ENCODE data around the gene HRH3. TPM values are rescaled to one million over a fixed set of nuclear protein-coding genes. Genes with fewer than 3 reads are reported as not detected.

The HRH3 gene
- polyA plus RNA-seq, 10 donors: 0.32 to 2.2 (median 0.91) TPM; not detected in 1

DNA sequence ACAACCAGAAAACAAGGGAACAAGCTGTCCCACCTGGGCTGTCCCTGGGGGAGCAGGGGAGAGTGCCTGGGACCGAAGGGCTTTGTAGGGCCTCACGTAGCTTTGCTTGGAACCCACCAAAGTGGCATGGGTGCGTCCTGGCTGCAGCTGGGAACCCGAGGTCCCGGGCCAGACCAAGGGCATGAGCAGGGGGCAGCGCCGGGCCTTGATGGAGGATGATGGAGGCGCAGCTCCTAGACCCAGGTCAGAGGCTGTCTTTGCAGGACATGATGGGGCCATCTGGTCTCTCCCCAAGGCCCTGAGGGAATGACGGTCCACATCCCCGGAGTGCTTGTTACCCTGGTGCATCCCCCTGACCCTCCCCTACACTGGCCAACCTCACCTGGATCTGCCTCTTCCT lies 10.6 kb upstream of the HRH3 start:
- DNase-seq: no peak

DNA sequence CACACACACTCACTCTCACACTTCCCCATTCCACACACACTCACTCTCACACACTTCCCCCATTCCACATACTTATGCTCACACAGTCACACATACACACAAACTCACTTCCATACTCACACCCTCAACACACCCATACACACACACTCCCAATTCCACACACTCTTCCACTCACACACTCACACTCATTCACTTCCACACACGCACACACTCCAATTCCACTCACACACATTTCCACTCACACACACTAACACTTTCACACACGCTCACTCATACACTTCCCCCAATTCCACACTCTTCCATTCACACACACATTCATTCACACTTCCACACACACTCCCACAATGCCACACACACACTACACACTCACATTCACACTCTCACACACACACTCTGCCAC lies 10.2 kb upstream of the HRH3 start:
- DNase-seq: no peak

DNA sequence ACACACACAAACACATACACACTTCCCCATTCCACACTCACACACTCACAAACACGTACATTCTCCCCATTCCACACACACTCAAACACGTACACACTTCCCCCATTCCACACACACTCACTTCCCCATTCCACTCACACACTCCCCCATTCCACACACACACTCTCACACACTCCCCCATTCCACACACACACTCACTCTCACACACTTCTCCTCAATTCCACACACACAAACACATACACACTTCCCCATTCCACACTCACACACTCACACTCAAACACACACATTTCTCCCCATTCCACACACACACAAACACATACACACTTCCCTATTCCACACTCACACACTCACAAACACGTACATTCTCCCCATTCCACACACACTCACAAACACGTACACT lies 9.6 kb upstream of the HRH3 start:
- no peak for DNase-seq

DNA sequence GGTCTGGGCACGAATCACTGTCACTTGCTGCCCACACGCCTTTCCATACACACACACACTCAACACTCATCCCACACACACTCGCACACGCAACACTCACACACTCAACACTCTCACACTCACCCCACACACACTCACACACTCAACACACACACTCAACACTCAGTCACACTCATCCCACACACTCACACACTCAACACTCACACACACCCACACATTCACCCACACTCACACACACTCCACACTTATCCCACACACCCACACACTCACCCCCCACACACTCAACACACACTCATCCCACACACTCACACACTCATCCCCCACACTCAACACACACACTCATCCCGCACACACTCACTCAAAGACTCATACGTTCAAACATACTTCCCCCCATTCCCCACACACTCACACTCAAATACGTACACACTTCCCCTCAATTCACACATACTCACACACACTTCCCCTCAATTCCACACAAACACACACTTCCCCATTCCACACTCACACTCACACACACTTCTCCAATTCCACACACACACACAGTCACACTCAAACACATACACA lies 9.0 kb upstream of the HRH3 start:
- DNase-seq: no peak

DNA sequence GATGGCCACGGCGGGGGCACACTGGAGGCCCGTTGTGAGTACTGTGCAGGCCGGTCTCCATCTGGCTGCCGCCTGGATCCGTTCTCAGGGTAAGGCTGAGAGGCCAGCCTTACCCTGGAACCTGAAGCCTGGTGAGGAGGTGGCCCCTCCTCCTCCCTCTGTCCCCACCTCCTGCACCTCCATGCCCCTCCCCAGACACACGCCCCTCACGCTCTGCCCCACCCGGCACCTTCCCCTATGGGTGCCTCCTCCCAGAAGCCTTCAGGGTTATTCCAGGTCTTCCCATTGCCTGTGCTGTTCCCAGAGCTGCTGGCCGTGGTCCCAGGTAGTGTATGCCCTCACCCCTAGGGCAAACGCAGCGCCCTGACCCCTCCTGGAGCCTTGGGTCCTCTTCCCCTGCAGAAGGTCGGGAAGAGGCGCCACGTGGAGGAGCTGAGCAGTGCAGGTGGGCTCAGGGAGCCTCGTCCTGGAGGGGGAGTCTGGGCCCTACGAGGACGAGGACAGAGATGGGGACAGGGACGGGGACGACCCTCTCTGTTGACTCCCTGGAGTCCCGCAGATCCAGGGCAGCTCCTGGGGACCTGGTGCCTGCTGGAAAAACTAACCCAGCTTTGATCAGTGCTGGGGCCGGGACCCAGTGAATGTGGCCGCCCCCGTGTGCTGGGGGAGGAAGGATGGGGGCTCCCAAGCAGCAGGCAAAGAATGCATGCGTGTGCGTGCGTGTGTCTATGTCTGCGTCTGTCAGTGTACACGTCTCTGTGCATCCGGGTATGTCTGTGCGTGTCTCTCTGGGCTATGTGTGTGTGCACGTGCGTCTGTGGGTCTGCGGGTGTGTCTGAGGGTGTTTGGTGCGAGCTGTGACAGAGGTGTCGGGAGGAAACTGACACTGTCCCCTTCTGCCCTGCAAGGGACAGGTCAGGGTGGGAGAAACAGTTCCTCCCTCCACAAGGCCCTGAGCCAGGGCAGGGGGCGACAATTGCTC lies 8.2 kb upstream of the HRH3 start:
- no peak for DNase-seq

DNA sequence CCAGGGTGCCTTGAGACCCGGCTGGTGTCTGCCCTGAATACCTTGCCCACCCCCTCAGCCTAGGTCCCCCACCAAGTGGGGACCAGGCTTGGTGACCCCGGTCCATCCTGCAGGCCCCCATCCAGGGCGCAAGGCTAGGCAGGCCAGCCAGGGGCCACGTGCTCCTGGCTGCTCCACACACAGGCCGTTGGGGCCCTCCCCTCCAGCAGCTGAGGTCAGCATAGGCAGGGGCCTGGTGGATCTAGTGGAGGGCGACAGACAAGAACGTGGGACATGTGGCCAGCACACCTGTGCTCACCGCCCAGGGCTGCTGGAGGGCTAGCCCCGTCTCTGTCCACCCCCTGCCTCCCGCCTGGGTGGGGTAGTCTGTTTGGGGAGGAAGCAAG lies 7.5 kb upstream of the HRH3 start:
- no peak for DNase-seq

DNA sequence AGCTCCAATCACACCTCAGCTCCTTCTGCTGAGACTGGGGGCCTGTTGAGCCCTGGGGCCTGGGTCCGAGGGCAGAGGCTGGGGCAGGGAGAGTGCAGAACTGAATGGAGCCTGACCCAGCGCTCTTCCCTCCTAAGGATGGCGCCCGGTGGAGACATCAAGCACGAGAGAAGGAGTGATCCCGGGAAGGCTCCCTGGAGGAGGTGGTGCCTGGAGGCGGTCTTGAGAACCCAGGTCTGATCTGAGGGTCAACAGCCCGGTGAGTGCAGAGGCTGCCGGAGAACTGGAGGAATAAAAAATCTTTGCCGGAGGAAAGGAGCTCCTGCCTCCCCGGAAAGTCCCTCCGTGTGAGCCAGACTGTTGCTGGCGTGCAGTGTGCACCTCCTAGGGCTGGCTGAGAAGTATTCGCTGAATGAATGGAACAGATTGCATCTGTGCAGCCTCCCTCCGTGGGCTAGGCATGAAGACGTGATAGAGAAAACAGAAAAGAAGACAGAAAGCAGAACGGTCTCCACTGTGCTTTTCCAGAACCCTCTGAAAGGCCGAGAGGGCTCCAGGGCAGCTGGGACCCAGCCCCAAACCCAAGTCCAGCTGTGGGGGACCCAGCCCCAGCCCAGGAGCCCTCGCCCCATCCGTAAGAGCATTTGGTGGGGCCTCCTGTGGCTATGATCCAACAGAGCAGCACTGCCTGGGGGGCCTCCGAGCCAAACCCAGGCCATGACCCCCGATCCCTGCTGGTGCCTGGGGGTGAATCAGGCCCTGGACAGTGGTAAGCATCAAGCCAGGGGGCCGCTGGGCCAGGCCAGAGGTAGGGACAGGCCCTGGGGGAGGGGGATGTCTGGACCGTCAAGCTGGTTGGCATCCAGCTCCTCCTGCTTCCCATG lies 6.9 kb upstream of the HRH3 start:
- DNase-seq: no peak

DNA sequence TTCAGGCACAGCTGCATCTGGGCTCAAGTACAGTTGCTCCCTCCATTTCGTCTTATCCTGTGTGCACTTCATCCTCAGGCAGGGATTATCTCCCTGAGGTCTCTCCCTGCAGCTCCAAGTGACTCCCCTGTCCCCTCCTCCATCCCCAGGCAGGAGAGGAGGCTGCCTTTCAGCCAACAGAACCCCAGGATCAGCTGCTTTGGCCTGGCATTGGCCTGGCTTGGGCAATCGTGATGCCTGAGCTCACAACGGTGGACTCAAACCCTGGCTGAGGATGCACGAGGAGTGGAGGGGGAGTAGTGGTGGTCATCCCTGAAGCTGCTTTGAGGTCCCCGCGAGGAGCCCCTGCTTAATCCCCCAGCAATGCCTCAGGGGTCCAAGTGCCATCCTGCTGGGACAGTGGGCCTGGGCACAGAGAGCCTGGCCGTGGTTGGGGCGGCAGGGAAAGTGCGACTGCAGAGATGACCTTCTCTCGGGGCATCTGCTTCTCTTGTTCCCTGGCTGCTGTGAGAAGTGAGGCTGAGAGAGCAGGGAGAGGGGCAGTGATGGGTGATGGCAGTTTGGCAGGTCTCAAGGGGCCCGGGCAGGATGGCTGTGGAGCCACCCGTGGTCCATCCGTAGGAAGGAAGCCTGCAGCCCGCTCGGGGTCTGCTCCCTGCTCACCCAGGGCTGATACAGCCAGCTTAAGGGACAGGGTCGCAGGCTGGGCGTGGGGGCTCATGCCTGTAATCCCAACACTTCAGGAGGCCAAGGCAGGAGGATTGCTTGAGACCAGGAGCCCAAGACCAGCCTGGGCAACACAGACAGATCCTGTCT lies 6.0 kb upstream of the HRH3 start:
- no peak for DNase-seq

DNA sequence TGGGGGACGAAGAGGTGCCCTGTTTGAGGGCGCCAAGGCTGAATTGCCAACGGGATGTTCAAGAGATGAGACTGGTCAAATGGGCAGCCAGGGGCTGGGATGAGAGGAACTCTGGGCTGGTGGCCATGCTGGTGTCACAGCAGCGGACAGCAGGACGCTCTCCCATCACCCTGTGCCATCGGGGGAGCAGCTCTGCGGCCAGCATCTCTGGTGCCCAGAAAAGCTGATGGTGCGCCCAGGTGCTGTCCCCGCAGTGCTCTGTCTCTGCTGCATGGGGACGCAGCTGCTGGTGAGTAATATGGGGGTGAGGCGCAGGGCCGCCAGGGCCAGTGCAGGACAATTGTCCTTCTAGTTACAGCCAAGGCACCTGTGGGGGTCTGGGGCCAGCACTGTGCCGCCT lies 4.9 kb upstream of the HRH3 start:
- no peak for DNase-seq

DNA sequence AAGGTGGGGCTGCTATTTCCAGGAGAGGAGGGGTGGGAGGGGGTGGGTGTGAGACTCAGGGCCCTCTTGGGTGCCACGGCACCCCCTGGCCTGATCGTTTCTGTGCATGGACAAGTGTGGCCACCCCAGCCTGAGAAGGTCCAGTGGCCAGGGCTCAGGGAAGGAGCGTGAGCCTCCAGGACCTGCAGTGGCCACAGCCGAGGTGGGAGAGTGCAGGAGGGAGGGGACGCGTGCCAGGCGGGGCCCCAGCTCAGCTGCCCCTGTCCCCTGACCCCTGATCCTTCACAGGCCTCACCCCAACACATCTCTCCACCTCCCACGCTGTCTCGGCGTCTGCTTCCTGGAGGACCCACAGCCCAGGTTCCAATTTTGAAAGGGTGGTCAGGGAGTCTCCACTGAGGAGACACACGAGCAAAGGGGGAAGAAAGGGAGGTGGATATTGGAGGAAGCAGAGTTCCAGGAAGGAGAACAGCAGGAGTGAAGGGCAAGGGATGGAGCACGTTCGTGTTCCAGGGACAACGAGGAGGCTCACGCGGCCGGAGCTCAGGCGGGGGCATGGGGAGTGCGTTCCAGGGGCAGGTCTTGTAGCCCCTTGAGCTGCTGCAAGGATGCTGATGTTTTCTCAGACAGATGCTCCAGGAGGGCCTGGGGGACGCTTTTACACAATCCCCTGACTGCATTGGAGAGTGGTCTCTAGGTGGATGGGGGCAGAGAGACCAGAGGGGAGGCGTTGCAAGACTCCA lies 4.2 kb upstream of the HRH3 start:
- DNase-seq: no peak

DNA sequence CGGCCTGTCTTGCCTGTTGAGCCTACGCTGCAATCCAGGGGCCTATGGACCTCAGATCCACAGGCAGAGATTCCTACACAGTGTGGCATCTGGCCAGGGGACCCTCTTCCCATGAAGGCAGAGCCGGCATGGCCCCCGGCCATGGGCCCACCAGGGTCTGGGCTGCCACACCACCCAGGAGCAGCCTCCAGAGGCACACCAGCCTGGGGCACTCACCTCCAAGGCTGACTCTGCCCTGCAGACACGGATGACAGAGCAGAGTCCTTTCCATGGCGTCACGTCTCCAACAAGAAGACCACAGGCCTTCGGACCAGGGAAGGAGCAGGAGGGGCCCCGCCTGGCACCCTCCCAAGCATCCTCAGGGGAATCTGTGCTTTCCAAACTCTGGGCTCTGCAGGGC lies 3.5 kb upstream of the HRH3 start:
- no peak for DNase-seq

DNA sequence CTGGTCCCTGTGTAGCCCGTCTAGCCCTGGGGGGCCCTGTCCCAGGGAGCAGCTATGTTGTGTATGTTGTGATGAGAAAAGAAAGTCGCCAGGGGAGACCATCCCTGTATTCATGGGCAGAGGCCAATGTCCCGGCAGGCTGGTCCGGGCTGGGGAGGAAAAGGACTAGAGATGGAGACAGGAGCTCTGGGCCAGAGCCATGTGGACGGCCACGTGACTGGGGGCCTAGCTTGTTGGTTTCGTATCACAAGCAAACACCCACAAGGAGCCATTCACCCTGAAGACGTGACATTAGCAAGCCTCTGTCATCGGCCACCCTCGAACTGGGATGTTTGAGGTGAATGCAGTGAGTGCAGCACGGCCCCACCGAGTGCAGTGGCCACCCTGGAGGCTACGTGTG lies 2.9 kb upstream of the HRH3 start:
- no peak for DNase-seq

DNA sequence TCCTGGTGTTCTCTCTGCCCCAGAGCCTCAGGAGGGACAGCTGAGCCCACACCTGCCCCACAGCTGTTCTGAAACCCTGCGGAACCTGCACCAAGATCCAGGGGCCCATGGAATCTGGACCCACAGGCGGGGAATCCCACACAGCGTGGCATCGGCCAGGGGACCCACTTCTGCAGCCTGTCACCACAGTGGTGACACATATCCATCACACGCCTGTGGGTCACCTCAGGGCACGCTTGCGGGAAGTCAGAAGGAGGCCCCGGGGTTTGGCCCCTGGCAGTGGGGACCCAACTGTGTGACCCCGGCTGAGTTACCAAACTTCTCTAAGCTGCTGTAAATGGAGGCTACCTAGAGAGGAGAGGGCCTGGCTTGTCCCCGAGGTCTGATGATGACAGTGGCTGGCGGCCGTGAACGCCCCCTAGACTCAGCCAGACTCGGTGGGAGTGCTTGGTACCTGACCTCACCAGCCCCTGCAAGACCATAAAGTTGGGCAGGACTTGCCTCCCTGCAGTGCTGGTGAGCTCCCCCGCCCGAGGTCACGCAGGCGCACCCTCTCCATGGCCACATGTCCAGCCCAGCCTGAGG lies 2.3 kb upstream of the HRH3 start:
- no peak for DNase-seq

DNA sequence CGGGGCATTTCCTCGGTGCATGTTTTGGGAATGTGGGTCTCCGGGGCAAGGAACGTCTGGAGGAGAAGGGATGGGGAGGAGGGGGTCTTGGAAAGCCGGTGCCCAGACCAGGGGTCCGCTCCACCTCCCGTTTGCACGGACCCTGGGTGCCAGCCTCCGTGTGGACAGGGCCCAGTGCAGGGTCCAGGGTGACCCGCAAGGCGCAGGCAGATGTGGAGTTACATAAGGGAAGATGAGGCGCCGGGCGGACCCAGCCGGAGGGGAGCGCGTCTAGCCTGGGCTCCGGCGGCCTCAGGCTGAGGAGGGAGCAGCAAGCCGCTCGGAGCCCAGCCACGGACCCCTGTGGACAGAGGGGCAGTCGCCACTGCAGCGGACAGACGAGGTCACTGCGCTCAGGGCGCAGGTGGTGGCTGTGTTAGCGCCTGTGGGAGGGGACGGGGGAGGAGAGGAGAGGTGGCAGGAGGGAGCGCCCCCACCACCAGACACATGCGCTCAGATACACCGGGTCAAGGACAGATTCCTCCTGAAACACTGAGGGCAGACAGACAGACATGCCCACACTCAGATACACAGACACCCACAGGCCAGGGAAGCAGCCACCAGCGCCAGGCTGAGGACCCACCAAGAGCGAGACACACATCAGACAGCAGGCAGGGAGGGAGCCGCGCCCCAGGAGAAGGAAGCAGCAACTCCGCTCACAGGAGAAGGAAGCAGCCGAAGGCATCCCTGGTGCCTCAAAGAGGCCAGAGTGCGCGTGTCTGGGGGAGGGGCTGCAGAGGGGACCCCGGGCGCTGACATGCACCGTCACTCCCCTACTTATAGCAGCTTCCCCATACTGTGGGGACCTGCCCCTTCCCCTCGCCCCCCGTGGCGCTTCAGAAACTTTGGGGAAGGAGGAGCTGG lies 839 bp upstream of the HRH3 start:
- no peak for DNase-seq

DNA sequence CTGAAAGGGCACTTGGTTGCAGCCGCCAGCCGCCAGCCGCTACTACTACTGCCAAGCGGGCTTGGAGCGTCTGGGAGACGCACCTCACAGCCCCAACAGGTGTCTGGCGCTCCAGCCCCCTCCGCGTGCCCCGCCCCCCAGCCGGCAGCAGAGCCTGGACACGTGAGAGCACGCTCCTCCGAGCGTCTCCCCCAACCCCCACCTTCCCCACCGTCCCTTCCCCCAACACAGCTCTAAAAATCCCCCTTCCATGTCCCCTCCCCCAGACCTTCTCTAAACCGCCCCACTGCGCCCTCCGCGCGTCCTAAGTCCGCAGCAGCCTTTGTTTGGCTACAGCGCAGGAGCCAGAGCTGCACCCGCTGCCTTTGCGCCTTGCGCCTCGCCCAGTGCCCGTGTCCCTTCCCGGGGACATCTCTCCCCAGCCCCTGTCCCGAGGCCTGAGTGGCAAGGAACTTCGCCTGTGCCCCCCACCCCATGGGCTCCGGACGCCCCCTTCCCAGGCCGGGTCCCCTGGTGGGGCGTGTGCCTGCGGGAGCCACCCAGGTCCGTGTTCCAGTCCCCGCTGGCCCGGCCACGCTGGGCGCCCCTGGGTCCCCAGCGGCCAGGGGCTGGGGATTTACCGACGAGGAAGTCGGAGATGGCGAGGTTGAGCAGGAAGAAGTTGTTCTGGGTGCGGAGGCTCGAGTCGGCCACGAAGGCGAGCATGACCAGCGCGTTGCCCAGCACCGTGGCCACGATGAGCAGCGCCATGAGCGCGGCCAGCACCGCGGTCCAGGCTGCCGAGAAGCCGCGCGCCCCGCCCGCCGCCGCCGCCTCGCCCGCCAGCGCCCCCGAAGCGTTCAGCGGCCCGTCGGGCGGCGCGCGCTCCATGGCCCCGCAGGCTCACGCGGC lies 732 bp downstream of the HRH3 start:
- DNase-seq: no peak

DNA sequence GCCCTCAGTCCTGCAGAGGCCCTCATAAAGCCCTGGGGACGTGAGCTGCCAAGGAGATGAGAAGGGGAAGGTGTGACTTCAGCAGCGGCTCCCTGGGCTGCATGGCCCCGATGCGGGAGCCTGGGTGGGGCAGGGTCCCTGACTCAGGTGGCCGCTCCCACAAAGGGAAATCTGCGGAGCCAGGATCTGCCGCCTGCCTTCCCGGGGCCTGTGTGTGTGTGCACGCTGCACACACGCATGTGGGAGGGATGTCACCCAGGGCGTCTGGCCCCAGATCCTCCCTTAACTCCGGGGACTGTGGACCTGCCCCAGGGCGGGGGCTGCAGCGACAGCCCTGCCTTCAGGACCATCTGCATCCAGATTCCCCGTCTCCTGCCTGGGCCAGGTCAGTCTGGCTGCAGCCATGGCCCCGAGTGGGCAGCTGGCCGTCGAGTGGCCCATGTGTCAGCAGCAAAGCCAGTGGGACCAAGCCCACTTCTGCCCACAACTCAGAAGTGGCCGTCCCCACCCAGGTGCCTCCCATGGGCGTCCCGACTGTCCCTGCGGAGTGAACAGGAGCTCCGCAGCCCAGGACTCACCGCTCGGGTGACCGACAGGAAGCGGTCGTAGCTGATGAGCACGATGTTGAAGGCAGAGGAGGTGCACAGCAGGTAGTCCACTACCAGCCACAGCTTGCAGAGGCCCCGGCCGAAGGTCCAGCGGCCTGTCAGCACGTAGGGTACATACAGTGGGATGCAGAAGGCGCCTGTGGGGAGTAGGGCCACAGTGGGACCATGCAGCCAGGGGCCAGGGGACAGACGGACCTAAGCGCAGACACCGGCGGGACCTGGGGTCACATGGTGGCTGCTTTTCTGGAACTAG lies 1.9 kb downstream of the HRH3 start:
- DNase-seq: no peak

Data from muscle of back (tissue), 11 donors.